Measurements from ENCODE around the gene COL20A1. TPM values are rescaled to one million over a fixed set of nuclear protein-coding genes. Genes with fewer than 3 reads are reported as not detected.

The COL20A1 gene
- total RNA-seq, 2 donors from 2014 or later = not detected

DNA sequence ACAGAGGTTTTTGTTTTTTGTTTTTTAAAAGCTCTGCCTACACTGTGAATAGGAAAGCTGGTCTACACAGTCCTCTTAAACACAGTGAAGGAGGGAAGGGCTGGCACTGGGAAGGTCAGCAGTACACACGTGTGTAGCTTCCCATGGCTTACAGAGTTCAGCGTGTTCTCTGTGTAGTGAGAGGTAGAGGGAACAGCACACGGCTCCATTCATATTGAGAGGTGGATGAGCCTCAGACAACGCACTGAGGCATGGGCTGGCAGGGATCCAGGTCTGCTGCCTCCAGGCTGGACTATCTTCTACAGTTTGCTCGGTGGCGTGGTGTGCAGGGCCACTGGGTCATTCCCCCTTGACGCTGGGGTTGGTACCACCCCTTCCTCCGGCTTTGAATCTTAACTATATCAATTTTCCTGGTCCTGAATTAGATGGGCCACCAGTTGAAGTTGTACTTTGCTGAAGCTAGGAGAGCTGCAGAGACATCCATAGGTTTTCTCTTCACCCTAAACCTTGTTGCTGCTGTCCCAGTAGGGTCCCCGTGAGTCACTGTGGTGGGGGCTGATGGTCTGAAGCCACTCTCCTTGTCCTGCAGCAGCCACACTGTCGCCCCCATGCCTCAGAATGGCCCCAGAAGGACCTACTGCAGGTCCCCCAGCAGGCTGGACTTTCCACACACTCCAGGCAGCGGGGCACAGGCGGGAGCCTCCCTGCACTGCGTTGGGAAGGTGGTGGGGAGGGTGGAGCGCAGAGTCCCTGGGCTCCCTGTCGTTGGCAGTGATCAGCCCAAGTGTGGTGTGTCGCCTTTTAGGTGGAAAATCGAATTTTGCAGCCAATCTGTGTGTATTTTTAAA lies 18.4 kb upstream of the COL20A1 start:
- DNase-seq (no peak), ATAC-seq (no peak)
- intact Hi-C loops (cut with DNase I, micrococcal nuclease) = no loop called here

GRCh38 chr20:63275825-63276224 lies 17.2 kb upstream of the COL20A1 start:
- ATAC-seq (no peak), DNase-seq (no peak)
- intact Hi-C loops (cut with DNase I, micrococcal nuclease) = no loop called here

- no peak for DNase-seq
- intact Hi-C loops (cut with DNase I, micrococcal nuclease) = no loop called here
- ATAC-seq = no peak
Observed at GRCh38 chr20:63276956-63277355, 16.0 kb upstream of the COL20A1 start.

DNA sequence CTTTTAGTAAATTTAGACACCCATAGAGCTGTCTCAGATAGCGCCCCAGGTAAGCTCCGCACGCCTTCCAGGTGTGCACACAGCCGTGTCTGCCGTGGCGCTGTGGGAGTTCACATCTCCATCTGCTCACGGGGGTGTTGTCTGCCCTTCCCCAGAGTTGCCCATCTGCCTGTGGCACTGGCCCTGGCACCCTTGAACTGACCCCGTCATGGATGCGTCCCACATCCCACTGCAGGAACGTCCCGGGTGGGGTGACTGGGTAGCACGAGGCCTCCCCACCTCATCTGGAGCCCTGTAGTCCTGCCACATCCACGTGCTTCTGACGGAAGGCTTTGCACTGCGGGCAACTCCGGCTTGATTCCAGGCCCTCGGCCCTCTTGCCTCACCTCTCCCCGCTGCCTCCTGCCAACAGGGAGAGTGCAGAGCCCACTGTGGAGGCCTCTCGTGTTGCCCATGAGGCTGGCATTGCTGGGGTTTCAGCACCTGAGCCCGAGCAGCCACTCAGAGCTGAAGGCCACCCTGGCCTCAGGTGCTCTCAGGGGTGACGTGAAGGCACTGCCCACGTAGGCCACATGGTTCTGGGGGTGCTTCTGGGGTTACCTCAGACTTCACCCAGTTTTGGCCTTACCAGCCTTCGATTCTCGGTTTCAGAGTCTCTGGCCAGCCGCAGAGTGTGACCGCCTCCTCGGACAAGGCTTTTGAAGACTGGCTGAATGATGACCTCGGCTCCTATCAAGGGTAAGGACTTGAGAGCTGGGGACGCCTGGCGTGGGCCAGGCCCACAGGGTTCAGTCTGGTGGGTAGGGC lies 15.3 kb upstream of the COL20A1 start:
- intact Hi-C loops (cut with DNase I, micrococcal nuclease) = no loop called here
- DNase-seq (no peak), ATAC-seq (no peak)

GRCh38 chr20:63278661-63279060 lies 14.3 kb upstream of the COL20A1 start:
- DNase-seq (no peak), ATAC-seq (no peak)

DNA sequence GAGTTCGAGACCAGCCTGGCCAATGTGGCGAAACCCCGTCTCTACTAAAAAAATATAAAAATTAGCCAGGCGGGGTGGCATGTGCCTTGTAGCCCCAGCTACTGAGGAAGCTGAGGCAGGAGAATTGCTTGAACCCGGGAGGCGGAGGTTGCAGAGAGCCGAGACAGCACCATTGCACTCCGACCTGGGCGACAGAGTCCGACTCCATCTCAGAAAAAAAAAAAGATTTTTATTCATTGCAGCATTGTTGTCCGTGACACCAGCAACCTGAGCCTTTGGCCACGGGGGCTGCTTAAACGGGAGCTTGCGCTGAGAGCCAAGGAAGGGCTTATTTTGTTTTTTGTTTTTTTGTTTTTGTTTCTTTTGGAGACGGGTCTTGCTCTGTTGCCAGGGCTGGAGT lies 13.1 kb upstream of the COL20A1 start:
- DNase-seq (no peak), ATAC-seq (no peak)
- intact Hi-C loops (cut with DNase I, micrococcal nuclease) = no loop called here

More at GRCh38 chr20:63278661-63279060, 14.3 kb upstream of the COL20A1 start:
- intact Hi-C loops (cut with DNase I, micrococcal nuclease) = no loop called here

DNA sequence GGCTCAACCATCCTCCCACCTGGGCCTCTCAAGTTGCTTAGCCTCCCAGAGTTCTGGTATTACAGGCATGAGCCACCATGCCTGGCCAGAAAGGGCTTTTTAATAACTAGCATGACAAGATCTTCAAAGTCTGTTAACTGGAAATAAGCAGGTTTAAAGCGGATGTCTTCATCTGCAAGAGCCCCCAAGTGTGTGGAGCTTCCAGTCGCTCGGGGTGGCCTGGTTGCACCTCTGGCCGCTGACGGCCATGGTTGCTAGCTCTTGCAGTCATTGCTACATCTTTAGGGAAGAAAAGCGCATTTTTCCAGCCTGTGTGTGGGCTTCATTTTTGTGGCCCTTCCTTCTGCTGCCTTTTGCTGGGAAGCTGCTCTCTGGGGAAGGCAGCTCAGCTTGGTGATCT lies 12.6 kb upstream of the COL20A1 start:
- no peak for ATAC-seq
- intact Hi-C loops (cut with DNase I, micrococcal nuclease) = no loop called here

GRCh38 chr20:63280929-63281545 lies 11.9 kb upstream of the COL20A1 start:
- no peak for ATAC-seq

More for the DNA sequence above, 12.6 kb upstream of the COL20A1 start:
- no peak for DNase-seq

DNA sequence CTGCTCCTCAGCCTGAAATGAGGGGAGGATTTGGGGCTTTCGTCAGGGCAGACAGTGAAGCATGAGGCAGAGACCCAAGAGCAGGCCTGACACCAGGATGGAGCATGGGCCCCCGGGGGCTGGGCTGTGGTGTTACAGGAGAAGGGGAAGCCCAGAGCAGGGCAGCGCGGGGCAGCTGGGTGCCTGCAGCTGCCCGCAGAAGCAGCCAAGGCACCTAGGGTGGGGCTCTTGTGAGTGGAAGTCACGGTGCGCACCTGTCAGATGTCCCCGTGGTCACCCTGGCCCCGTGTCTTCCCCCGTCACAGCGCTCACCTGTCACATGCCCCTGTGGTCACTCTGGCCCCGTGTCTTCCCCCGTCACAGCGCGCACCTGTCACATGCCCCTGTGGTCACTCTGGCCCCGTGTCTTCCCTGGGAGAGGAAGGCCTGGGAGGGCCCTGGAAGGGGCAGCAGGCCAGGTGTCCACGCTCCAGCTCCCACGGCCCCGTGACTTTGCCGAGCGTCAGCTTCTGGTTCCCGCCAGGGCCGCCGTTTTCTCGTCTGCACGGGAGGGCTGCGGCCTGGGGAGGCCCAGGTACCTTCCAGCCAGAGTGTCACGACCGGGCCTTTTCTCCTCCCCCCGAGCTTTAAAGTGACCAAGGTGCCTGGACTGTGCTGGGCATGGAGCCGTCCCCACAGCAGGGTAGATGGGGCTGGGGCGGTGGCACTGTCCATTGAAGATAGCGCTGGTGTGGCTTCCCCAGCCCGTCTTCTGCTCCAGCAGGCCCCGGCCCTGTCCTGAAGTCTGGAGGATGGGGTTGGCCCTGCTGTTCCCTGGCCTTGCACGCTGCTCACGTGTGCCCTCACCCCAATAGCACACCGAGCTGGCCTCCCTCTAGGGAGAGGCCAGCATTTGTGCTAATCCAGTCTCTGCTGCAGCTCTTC lies 11.0 kb upstream of the COL20A1 start:
- intact Hi-C loops (cut with DNase I, micrococcal nuclease) = no loop called here
- DNase-seq (no peak), ATAC-seq (no peak)

More at GRCh38 chr20:63280929-63281545, 11.9 kb upstream of the COL20A1 start:
- no peak for DNase-seq
- intact Hi-C loops (cut with DNase I, micrococcal nuclease) = no loop called here

GRCh38 chr20:63282946-63283345 lies 10.0 kb upstream of the COL20A1 start:
- ATAC-seq = no peak
- intact Hi-C loops (cut with DNase I, micrococcal nuclease) = no loop called here
- no peak for DNase-seq

DNA sequence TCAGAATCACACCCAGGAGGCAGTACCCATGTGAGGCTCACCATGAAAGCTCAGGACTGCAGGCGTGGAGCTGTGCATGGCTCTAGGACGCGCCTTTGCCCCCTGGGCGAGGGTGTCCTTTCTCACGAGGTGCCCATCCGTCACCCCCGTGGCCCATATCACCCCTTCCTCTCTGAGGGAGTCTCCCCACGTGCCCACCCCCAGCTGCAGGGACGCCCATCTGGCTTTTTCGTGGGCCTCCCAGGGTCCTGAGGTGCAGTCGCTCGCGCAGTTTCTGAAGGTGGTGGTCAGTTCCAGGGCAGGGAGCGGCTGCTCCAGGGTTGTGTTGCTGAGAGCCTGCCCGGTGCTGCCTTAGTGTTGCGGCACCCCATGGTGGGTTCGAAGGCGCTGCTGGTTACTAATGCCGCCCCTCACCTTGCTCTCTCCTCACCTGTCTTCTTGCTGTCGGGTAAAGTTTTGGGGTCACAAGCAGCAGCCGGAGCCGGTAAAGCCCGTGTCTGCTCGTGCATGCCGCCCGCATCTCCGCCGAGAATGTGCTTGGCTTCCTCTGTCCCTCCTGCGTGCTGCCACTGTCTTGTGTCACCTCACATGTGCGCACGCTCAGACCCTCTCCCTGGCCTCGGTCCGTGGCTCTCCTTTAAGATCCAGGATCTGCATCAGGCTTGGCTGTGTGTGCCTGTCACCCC lies 9.4 kb upstream of the COL20A1 start:
- ATAC-seq = no peak
- no peak for DNase-seq
- intact Hi-C loops (cut with DNase I, micrococcal nuclease) = no loop called here

- intact Hi-C loops (cut with DNase I, micrococcal nuclease) = no loop called here
- ATAC-seq (no peak), DNase-seq (no peak)
Observed at GRCh38 chr20:63284083-63284440, 8.9 kb upstream of the COL20A1 start.

GRCh38 chr20:63284544-63284949 lies 8.4 kb upstream of the COL20A1 start:
- intact Hi-C loops (cut with DNase I, micrococcal nuclease) = no loop called here
- no peak for DNase-seq
- no peak for ATAC-seq

DNA sequence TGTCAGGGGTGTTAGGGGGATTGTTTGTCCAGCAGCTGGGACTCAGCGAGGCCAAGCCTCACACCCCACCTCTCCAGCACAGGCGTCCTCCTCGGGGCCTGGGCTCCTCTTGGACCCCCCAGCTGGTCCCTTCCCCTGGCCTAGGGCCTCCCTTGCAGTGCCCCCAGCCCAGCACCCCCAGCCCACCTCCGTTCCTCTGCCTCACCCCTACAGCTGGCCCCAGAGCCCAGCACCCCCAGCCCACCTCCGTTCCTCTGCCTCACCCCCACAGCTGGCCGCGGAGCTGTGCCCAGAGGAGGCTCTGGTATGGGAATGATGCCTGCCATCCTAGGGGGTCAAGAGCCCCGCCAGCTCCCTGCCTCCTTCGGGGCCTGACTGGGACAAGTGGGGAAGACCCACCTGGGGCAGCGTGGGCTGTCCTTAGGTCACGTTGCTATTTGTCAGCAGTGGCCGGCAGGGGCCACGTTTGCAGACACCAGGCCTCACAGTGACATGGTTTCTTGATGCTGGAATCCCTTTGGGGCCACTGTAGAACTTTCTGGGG lies 7.9 kb upstream of the COL20A1 start:
- intact Hi-C loops (cut with DNase I, micrococcal nuclease) = no loop called here
- ATAC-seq = no peak
- DNase-seq = no peak

- ATAC-seq (no peak), DNase-seq (no peak)
- intact Hi-C loops (cut with DNase I, micrococcal nuclease) = no loop called here
Observed at GRCh38 chr20:63285636-63286615, 7.1 kb upstream of the COL20A1 start.

- intact Hi-C loops (cut with DNase I, micrococcal nuclease) = no loop called here
- no peak for ATAC-seq
- DNase-seq = no peak
Observed at GRCh38 chr20:63286781-63287696, 5.9 kb upstream of the COL20A1 start.
